HL-60 (cell line): ENCODE results near the gene STX7.

Experiments used
- DNase-seq, 2 experiments: peaks; one replicate each; pipeline ENCODE4 v3.0.0-alpha.2; 2010 to 2020; ENCODE audit warnings: low read depth in 1 of 2, low spot score in 1 of 2
- H3K27ac ChIP-seq: fragments of 250-450 bp; sonication (Bioruptor Pico); replicated peaks from 2 replicates; pipeline ENCODE4 v1.5.1; 2020; ENCODE audit warnings: mild to moderate bottlenecking, moderate library complexity
- H3K27me3 ChIP-seq: fragments of 250-450 bp; sonication (Bioruptor Pico); 2 replicates; pipeline ENCODE4 v1.5.1; 2021; ENCODE audit warnings: mild to moderate bottlenecking, moderate library complexity; ENCODE audit not compliant: insufficient read depth, poor library complexity, severe bottlenecking
- H3K4me3 ChIP-seq: replicated peaks from 2 replicates; pipeline ENCODE4 v1.5.1; 2011; ENCODE audit warnings: mild to moderate bottlenecking, control low read depth, low read length; ENCODE audit not compliant: insufficient read depth
- CTCF ChIP-seq: IDR thresholded peaks from one replicate; pipeline ENCODE4 v1.5.1; 2011; ENCODE audit warnings: low read length, control low read depth, inconsistent platforms; ENCODE audit not compliant: insufficient read depth
- GABPA ChIP-seq: IDR thresholded peaks from 2 replicates; pipeline ENCODE4 v1.6.1; 2012; ENCODE audit warnings: low read depth
- POLR2AphosphoS5 ChIP-seq: IDR thresholded peaks from 2 replicates; pipeline ENCODE4 v1.6.1; 2012; ENCODE audit warnings: low read depth
- REST ChIP-seq: IDR thresholded peaks from 2 replicates; pipeline ENCODE4 v1.6.1; 2012; ENCODE audit warnings: low read depth; ENCODE audit not compliant: insufficient replicate concordance
- SPI1 ChIP-seq: IDR thresholded peaks from 2 replicates; pipeline ENCODE4 v1.6.1; 2012; ENCODE audit warnings: low read depth, mild to moderate bottlenecking, borderline replicate concordance

STX7 gene

GRCh38 chr6:132458887-132459604 lies 53.9 kb downstream of the STX7 start:
- TF ChIP-seq REST (no peak), CTCF (no peak), SPI1 (peak; percentile 83), GABPA (no peak), POLR2AphosphoS5 (0 out of 2 replicates have a peak, but pooled peaks have one; percentile 23)
- Histone ChIP-seq H3K27ac (no peak overlapping the region), H3K4me3 (no peak overlapping the region), H3K27me3 (no peaks in the 10 kb centered on the region)
- peak in 1 of 2 experiments; percentile 56 for DNase-seq

GRCh38 chr6:132456700-132457143 lies 56.2 kb downstream of the STX7 start:
- TF ChIP-seq GABPA, result no peak
- TF ChIP-seq CTCF, result no peak
- peak; percentile 84 for TF ChIP-seq REST
- TF ChIP-seq POLR2AphosphoS5, result no peak; the same call in 1 of the 2 replicates
- peak; percentile 56; the same call in 1 of the 2 replicates for TF ChIP-seq SPI1
- no peaks in the 10 kb centered on the region for H3K27me3 ChIP-seq
- H3K27ac ChIP-seq, result no peak overlapping the region
- DNase-seq, result peak; percentile 40 to 85
- no peak overlapping the region for H3K4me3 ChIP-seq

GRCh38 chr6:132446855-132447241 lies 66.1 kb downstream of the STX7 start:
- H3K27ac ChIP-seq, result no peak overlapping the region
- H3K4me3 ChIP-seq, result no peak overlapping the region
- DNase-seq, result no peak
- no peak for TF ChIP-seq SPI1
- TF ChIP-seq REST, result no peak
- no peak for TF ChIP-seq POLR2AphosphoS5
- no peak for TF ChIP-seq CTCF
- no peak for TF ChIP-seq GABPA
- no peaks in the 10 kb centered on the region for H3K27me3 ChIP-seq
